C1 segment of cervical spinal cord (tissue), 14 donors: Measurements from ENCODE around the gene ATP6AP2.
"Not testable (repeated sequence)": the region's sequence is repeated elsewhere in the genome, so short reads cannot be mapped to it uniquely, and the experiment has no call there.

Experiments used
- DNase-seq, 14 donors: peaks; one replicate each; lab custom pipeline; 2025; lab: John Stamatoyannopoulos, UW

Gene ATP6AP2, protein sequence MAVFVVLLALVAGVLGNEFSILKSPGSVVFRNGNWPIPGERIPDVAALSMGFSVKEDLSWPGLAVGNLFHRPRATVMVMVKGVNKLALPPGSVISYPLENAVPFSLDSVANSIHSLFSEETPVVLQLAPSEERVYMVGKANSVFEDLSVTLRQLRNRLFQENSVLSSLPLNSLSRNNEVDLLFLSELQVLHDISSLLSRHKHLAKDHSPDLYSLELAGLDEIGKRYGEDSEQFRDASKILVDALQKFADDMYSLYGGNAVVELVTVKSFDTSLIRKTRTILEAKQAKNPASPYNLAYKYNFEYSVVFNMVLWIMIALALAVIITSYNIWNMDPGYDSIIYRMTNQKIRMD

DNA sequence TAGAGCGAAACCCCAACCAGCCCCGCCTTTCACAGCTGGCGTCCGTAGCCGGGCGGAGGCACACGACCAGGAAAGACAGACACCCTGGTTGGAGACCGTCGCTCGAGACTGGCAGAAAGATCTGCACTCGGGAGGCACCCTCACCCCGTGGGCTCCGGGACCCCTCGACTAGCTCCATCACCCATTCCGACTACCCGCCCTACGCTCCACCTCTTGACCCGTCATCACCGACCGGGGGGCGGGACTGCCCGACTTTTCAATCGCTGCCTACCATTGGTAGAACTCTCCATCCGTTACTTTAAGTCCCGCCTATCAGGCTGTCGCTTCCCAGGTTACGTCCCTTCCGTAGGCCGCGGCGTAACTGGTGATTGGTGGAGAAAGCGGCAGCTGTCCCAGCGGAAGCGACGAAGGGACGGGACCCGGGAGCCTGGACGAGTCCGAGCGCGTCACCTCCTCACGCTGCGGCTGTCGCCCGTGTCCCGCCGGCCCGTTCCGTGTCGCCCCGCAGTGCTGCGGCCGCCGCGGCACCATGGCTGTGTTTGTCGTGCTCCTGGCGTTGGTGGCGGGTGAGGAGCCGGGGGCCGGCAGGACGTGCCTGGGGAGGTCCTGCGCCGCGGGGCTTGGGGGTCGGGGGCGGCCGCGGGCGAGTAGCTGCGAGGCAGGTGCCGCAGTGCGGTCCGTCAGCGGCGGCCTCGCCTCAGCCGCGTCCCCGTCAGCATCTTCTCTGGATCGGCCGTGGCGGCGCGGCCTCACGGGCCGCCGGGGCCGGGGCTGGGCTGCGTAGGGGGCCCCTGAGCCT, at the start of gene ATP6AP2:
TSS of gene ATP6AP2 (plus strand) at position 434 of the 799 bp plus-strand sequence. CDS start at position 530, 96 bp downstream.
- peak; percentile 13 to 92 (median 85) for DNase-seq

DNA sequence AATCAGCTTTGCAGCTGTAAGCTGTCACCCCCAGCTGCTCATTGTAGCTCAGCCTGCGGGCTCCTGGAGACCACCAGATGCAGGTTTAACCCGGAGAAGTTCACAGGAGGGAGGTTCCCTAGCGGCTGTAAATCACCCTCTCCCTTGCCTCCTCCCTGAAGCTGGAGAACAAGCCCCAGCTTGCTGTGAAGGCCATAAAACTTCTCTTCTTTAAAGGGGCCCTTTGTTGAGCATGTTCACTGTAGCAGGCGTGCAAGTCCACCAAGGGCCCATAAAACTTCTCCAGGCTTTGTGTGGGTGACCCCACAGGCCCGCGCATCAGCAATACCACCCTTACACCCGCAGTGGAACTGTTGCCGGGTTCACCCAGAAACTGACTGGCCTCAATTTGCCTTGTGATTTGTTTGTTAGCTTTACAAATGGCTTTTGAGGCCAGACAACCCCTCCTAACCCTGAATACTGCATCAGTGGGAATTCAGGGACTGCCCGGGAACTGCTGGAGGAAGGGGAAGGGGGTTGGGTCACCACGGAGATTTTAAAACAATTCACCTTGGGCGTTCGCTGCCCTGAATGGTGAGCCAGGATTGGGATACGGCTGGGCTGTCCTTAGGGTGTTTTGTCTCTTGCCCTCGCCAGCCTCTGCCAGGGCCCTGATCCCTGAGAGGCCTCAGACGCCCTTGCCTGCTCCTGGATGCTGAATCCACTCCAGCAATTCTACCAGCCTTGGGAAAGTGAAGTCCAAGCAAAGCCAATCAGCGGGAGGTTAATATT, 49.5 kb upstream of the ATP6AP2 start:
- no peak for DNase-seq

DNA sequence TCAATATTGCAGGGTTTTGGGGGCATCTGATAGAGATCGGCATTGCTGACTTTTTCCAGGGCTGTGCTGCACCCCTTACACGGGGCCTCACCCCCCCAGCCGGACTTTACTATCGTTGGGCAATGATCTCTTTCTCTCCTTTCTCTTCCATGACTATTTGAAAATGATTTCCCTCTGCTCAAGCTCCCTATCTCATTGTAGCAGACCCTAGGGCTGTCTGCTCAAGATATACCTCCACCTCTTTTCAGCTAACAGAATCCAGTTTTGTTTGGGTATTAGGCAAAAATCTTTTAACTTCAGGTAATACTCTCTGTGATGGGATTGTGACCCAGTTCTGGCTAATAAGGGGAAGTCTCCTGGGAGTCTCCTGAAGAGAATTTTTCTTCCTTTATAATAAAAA, 43.5 kb upstream of the ATP6AP2 start:
- DNase-seq, result no peak

DNA sequence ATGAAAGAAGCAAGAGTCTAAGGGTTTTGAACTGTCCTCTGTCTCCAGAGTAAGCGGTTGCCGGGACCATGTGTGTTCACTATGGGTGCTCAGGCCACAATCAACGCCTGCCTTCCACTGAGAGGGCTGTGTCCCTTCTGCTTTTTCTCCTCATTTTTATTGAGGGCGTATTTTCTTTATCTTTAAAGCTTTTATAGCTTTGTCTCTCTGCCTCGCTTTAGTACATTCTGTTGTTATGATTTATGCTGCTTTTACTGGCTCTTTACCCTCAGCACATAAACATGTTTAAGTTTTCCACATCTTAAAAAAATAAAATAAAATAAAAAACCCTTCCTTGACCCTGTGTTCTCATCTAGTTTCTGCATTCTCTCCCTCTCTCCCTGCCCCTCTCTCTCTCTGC, 42.4 kb upstream of the ATP6AP2 start:
- no peak for DNase-seq

DNA sequence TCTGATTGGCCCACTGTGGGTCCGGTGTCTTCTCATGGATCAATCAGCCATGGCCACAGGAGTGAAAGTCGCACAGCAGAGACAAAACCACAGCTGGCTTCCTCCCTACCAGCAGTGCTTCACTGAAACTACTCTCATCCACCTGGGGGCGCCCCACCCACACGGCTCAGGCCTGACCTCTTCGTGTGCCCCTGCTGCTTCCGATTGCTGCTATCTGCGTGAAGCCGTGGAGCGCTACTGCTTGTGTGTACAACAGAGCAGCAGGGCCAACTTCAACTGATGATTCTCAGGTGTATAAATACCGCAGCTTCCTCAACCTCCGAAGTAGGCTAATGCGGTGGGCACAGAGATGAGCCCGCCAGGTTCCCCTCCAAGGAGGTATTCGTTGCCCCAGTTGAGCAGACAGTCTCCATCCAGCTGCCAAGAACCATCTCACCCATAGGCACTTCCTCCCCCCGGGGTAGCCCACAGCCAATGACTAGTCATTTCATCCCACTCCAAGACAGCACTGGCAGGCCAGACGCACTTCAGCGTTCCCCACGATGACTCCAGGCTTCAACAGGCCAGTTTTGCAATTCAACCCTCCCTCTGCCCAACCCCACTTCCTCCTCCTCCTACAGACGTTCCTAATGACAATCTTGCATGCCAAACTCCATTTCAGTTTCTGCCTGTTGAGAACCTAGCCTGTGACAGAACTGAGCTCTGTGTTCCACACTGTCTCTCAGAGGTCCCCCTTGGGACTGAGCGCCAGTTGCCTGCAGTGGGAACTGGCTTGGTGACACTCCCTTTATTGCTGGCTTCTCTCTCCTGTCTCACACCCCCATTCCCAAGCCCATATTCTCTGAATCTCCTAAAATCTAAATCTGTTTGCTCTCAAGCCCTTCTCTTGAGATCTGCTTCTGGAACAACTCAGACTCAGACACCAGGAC, 41.3 kb upstream of the ATP6AP2 start:
- DNase-seq, result peak in 3 of 14 donors; percentile 9 to 33 (median 11)

DNA sequence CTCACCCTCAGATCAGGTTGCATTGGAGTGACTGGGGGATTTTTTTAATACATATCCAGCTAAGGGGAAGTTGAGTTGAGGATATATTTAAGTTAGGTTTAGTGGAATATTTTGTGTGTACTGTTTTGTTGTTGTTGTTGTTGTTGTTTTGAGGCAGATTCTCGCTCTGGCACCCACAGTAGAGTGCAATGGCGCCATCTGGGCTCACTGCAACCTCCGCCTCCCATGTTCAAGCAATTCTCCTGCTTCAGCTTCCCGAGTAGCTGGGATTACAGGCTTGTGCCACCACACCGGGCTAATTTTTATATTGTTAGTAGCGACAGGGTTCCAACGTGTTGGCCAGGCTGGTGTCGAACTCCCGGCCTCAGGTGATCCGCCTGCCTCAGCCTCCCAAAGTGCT, 38.6 kb upstream of the ATP6AP2 start:
- no peak for DNase-seq

DNA sequence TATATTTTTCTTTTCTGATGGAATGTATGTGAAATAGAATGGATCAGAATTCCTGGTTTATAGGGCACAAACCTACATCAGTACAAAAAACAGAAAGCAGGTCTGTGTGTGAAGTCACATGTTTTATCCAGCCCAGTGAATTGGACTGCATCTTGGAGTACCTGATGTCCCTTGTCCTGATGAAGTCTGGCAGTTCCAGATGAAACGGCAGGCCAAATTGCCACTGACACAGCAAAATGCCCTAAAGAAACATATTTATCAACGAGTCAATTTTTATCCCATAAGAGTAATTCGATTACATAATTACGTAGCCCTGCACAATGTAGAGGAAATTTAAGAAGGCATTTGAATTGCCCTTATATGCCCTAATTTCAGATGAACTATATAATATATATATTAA, 37.8 kb upstream of the ATP6AP2 start:
- DNase-seq, result no peak

DNA sequence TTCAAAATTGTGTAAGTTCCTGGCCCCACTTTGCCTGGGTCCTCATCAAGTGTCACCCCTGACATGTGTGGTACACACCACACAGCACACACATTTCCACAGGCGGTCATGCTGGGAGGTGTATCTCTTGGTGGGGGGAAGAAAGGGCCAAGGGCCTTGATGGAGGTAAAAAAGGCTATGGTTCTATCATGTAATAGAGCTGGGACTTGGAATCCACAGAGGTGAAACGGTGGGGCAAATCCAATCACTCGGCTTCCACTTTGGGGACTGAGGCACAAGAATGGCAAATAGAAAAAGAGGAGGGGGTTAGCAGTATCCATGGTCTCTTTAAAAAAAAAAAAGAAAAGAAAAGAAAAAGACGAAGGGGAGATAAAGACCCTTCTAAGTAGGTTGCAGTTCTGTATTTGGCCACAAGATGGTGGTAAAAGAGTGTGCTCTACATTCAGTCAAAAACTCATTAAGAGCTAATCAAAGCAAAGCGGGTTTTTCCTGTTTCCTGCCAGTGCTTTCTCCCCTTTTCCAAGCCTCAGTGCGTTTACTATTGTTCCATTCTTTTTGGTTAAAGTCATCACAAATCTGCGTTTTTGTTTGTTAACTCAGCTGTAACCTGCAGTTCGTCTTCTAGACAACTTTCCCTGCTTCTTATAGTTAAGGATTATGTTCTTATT, 37.0 kb upstream of the ATP6AP2 start:
- DNase-seq, result no peak

DNA sequence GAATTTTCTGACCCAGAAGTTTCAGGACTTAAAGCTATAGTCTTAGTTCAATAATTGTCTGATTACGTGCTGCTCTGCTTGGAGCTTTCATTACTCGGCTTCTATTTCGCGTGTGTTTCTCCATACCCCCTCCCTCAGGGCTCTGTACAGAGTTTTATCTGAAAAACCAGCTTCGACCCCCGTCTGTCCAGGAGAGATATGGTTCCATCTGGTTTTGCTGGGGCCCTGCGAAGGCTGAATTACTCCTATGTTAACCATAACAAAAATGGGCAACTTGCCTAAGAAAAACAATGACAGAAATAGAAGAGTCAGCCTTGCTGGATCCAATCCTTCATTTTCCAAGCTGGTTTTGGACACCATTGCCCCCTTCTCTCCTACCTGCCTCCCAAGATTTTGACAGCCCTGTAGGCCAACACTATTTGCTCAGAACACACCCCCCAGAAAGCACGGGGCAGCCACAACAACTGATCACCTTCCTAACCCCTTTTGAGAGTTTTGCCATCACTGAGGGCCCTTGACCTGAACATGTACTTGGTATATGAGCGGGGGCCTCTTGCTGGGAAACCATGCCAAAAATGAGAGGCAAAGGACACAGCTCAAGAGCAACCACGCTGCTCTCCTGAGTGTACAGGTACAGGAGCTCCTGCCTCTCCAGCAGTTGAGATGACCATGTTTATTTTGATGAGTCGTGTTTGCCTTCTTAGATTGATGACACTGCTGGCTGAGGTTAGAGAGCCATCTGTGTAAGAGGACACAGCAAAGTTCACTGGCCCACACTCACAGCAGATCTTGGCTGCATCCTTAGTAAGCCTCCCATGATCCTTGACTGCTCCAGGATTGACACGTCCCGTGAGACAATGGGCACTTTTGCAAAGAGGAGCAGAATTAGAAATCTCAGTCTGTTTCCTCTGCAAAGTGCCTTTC, 36.2 kb upstream of the ATP6AP2 start:
- DNase-seq, result no peak

DNA sequence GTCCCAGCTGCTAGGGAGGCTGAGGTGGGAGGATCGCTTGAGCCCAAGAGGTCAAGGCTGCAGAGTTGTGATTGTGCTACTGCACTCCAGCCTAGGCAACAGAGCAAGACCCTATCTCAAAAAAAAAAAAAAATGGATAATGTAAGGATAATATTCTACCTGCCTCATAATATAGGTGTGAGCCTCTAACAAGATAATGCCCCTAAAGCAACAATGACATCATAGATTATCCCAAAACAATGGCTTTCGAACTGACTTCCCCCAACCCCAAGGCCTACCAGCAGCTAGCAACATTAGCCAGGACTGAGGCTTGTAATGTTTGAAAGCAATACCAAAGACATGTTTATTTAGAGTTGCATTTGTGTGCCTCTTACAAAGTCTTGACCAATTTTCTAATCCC, 33.9 kb upstream of the ATP6AP2 start:
- no peak for DNase-seq

DNA sequence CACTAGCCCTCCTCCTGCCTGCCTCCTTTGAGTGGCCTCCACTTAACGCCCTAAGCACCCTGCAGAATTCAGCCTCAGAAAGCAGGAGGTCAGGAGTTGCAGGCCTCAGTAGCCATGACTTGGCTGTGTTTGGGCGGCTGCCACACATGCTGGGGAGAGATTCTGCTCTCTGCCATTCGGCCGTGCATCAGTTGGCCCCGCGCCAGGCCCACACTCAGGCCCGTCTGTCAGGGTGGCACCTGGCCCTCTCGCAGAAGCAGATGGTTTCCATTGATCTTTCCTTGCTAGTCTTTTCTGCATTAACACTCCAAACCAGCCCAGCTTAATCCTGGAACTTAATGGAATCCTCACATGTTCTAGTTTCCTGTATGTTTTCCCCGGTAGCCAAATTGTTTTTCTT, 30.7 kb upstream of the ATP6AP2 start:
- peak in 4 of 14 donors; percentile 1 to 86 (median 22) for DNase-seq

DNA sequence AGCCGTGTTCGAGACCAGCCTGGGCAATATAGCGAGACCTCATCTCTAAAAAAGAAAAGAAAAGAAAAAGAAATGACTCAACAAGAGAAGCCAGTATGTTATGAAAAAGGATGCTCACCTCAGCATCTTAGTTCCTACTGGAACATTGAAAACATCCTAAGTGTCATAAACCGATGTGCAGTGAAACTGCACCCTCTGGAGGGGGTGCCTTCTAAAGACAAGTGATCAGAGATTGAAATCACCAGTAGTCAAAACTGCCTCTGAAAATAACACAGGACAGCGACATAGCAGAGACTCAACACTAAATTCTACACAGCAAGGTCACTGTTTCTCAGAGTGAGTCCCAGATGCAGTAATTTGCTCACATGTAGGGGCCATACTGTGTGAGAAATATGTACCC, 28.0 kb upstream of the ATP6AP2 start:
- no peak for DNase-seq

DNA sequence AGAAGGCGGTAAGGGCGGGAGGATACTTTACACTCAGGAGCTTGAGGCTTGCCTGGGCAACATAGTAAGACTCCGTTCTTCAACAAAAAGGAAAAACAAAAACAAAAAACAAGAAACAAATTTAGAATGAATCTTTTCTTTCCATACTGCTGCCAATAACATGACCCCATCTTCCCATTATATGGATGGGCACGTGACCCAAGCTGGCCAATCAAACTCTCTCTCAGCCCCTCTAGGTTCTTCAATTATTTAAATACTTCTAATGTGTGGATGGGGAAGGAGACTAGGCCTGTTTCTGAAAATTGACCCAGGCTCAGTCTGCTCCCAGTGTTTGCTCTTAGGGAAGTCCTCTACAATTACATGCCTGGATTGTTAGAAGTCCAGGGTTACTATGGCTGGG, 22.2 kb upstream of the ATP6AP2 start:
- DNase-seq, result no peak

DNA sequence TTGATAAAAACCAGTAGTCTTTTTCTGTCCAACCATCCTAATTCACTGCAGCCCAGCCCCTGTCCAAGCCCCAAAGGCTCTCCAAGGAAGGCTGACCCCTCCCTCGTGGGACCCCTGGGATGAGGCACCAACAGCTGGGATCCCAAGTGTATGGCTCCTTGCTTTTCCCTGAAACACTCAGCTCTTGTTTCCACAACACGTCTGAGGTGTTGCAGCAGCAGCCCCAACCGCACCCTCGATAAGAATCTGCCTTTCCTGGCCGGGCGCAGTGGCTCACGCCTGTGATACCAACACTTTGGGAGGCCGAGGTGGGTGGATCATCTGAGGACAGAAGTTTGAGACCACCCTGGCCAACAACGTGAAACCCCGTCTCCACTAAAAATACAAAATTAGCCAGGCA, 17.0 kb upstream of the ATP6AP2 start:
- DNase-seq, result no peak

DNA sequence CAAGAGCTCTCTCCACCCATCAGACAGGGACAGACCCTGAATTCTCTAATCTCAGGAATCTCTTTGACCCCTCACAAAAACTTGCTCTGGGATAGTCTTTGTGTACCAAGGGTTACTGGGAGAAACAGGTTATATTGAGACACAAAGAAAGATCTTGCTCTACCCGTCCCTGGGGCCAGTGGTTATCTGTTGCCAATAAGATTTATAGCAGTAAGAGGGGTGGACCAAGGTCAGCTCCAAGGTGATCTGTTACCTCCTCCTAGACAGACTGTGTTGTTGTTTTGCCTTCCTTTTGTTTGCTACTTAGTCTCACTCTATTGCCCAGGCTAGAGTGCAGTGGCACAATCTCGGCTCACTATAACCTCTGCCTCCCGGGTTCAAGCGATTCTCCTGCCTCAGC, 16.3 kb upstream of the ATP6AP2 start:
- DNase-seq, result no peak

DNA sequence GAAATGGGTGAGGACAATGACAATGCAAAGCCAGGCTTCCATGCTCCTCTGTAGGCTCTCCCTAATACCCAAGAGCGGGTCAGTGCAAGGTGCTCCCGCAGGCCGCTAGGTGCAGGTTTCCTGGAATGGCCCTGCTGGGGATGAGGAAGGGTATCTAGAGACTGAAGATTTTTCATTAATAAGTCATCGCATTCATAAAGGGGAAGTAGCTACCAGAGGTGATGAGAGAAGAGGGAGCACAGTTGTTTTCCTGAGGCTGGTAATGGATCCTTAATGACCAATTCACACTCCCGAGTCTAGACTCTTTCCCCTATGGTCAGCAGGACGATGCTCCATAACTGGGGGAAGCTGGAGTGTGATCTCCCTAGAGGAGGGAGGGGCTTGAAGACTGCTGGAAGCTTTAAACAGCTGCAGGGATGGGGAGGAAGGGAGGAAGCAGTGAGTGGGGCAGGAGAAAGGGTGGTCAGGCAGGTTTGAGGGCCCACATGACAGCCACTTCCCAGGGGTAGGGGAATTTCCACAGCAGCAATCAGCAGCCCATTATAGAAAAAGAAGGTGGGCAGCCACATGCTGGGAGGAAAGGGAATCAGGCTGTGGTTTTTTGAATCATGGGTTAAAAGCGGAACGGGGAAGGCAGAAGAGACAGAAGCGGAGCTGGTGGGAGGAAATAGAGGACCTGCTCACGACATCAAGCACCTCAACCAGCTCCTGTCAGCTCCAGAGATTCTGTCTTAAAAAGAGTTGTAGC, 10.2 kb upstream of the ATP6AP2 start:
- DNase-seq, result peak in 5 of 14 donors; percentile 2 to 14 (median 4)

DNA sequence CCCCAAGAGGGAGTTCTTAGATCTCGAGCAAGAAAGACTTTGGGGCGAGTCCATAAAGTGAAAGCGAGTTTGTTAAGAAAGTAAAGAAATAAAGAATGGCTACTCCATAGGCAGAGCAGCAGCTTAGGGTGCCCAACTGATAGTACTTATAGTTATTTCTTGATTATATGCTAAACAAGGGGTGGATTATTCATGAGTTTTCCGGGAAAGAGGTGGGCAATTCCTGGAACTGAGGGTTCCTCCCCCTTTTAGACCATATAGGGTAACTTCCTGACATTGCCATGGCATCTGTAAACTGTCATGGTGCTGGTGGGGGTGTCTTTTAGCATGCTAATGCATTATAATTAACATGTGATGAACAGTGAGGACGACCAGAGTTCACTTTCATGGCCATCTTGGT, 9.6 kb upstream of the ATP6AP2 start:
- not testable (repeated sequence) for DNase-seq

DNA sequence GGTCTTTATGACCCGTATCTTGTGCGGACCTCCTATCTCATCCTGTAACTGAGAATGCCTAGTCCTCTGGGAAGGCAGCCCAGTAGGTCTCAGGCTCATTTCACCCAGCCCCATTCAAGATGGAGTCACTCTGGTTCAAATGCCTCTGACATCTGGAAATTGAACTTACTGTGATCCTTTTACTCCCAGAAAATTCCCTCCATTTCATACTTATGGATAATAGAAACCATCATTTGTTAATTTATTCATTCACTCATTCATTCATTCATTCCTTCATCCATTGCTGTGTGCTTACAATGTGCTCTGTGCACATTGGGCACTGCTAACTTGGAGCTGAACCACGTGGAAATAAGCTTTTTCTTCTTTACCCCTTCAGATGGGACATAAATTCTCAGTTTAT, 9.2 kb upstream of the ATP6AP2 start:
- no peak for DNase-seq

DNA sequence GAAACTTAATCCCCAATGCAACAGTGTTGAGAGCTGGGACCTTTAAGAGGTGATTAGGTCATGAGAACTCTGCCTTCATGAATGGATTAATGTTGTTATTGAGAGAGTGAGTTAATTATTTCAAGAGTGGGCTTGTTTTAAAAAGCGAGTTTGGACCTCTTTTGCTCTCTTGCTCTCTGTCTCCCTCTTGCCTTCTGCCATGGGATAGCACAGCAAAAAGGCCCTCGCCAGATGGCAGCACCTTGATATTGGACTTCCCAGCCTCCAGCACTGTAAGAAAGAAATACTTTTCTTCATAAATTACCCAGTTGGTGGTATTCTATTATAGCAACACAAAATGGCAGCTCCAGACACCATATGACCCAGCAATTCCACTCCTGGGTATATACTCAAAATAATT, 7.0 kb upstream of the ATP6AP2 start:
- no peak for DNase-seq
